H1 (cell line): ENCODE results near the gene ASPDH. TPM values are rescaled to one million over a fixed set of nuclear protein-coding genes. Genes with fewer than 3 reads are reported as not detected.

Source experiments
- CTCF ChIA-PET: fragments of 300-600 bp; sonication (Branson Sonifier 250); formaldehyde crosslinking; loops from one replicate; lab custom pipeline; 2021; ENCODE audit not compliant: partially characterized antibody; lab: Charles Lee
- POLR2A ChIA-PET: fragments of 300-600 bp; sonication (Branson Sonifier 250); formaldehyde crosslinking; loops from one replicate; lab custom pipeline; 2021; ENCODE audit warnings: inconsistent platforms; ENCODE audit not compliant: partially characterized antibody; lab: Charles Lee
- DNase-seq, 2 experiments: peaks; one replicate each; pipeline versions ENCODE4 v3.0.0 to v3.0.0-alpha.2; 2010 to 2022; ENCODE audit warnings: low spot score in 2 of 2, low read depth in 1 of 2, mixed read lengths in 1 of 2
- FAIRE-seq: peaks from 2 replicates; lab custom pipeline; 2011; peaks lifted over from hg19 to GRCh38; lab: Jason Lieb, UNC
- H2AFZ ChIP-seq: 2 replicates; pipeline ENCODE4 v1.8.1; 2012; ENCODE audit warnings: low read length, inconsistent platforms
- H2AK5ac ChIP-seq: 2 replicates; pipeline ENCODE4 v1.6.1; 2013; ENCODE audit warnings: low read depth, low read length
- H2BK120ac ChIP-seq: replicated peaks from 2 replicates; pipeline ENCODE3; 2013; ENCODE audit warnings: low read depth, low read length, inconsistent platforms
- H2BK12ac ChIP-seq: 2 replicates; pipeline ENCODE4 v1.6.1; 2013; ENCODE audit warnings: low read depth, low read length
- H2BK15ac ChIP-seq: 2 replicates; pipeline ENCODE4 v1.6.1; 2013; ENCODE audit warnings: low read length
- H2BK20ac ChIP-seq: 2 replicates; pipeline ENCODE4 v1.6.1; 2013; ENCODE audit warnings: low read length
- H2BK5ac ChIP-seq: 2 replicates; pipeline ENCODE4 v1.6.1; 2013; ENCODE audit warnings: low read depth, low read length
- H3K14ac ChIP-seq: 2 replicates; pipeline ENCODE4 v1.6.1; 2013; ENCODE audit warnings: inconsistent platforms; ENCODE audit not compliant: insufficient read length
- H3K18ac ChIP-seq: 2 replicates; pipeline ENCODE4 v1.6.1; 2013; ENCODE audit warnings: low read length; ENCODE audit errors: extremely low read depth
- H3K23ac ChIP-seq: 2 replicates; pipeline ENCODE4 v1.6.1; 2013; ENCODE audit warnings: inconsistent platforms; ENCODE audit not compliant: insufficient read length
- H3K23me2 ChIP-seq: 2 replicates; pipeline ENCODE4 v1.6.1; 2013; ENCODE audit warnings: low read depth, low read length
- H3K27ac ChIP-seq: 2 replicates; pipeline ENCODE4 v1.6.1; 2011; ENCODE audit warnings: low read depth, low read length, inconsistent platforms
- H3K27me3 ChIP-seq, 4 experiments: replicated peaks in 1 of 4; 1 replicate in 1 of 4; 2 replicates in 3 of 4; pipeline versions ENCODE4 v1.6.1 to v1.8.1; 2011 to 2013; ENCODE audit warnings: low read length in 3 of 4, mild to moderate bottlenecking in 3 of 4, inconsistent platforms in 2 of 4, mixed read lengths in 2 of 4, moderate library complexity in 1 of 4; ENCODE audit not compliant: control insufficient read depth in 3 of 4, insufficient read depth in 3 of 4; ENCODE audit errors: extremely low read depth in 1 of 4
- H3K36me3 ChIP-seq, 4 experiments: 2 replicates each; pipeline versions ENCODE4 v1.6.1 to v1.8.1; 2011 to 2013; ENCODE audit warnings: mild to moderate bottlenecking in 4 of 4, low read length in 3 of 4, moderate library complexity in 2 of 4, control low read depth in 1 of 4, inconsistent platforms in 1 of 4; ENCODE audit not compliant: insufficient read depth in 4 of 4, control insufficient read depth in 2 of 4
- H3K4ac ChIP-seq: replicated peaks from 2 replicates; pipeline ENCODE3; 2013; ENCODE audit warnings: low read length, low read depth, mixed read lengths, inconsistent platforms; ENCODE audit not compliant: insufficient read length
- H3K4me1 ChIP-seq, 4 experiments: replicated peaks in 1 of 4; 1 replicate in 1 of 4; 2 replicates in 3 of 4; pipeline versions ENCODE4 v1.6.1 to v1.8.1; 2011 to 2013; ENCODE audit warnings: low read length in 3 of 4, inconsistent platforms in 2 of 4, mixed read lengths in 1 of 4; ENCODE audit not compliant: insufficient read depth in 4 of 4, control insufficient read depth in 3 of 4
- H3K4me2 ChIP-seq, 2 experiments: 2 replicates each; pipeline versions ENCODE4 v1.6.1 to v1.8.1; 2011 to 2013; ENCODE audit warnings: low read depth in 2 of 2, low read length in 2 of 2, control low read depth in 1 of 2, inconsistent platforms in 1 of 2, mild to moderate bottlenecking in 1 of 2; ENCODE audit not compliant: insufficient read depth in 1 of 2
- H3K4me3 ChIP-seq, 4 experiments: fragments of 200-600, 300-600 bp in 1 of 4; sonication (generic), shearing (Covaris generic), sonication (Bioruptor Twin) in 1 of 4; 2 replicates each; pipeline versions ENCODE4 v1.5.1 to v1.8.1; 2011 to 2016; ENCODE audit warnings: low read length in 4 of 4, low read depth in 3 of 4, control low read depth in 2 of 4, inconsistent platforms in 2 of 4, mild to moderate bottlenecking in 2 of 4, mixed read lengths in 1 of 4, moderate library complexity in 1 of 4; ENCODE audit not compliant: insufficient read depth in 2 of 4; ENCODE audit errors: extremely low read depth in 1 of 4
- H3K56ac ChIP-seq: replicated peaks from 2 replicates; pipeline ENCODE3; 2013; ENCODE audit warnings: low read depth, mild to moderate bottlenecking, mixed read lengths, low read length, inconsistent platforms; ENCODE audit not compliant: insufficient read length
- H3K79me1 ChIP-seq: 2 replicates; pipeline ENCODE4 v1.6.1; 2013; ENCODE audit warnings: low read depth, low read length, control low read depth
- H3K79me2 ChIP-seq, 2 experiments: 2 replicates each; pipeline versions ENCODE4 v1.6.1 to v1.8.1; 2012 to 2013; ENCODE audit warnings: low read length in 2 of 2, mild to moderate bottlenecking in 2 of 2, inconsistent platforms in 1 of 2; ENCODE audit not compliant: insufficient read depth in 2 of 2, control insufficient read depth in 1 of 2
- H3K9ac ChIP-seq, 4 experiments: replicated peaks in 1 of 4; 1 replicate in 1 of 4; 2 replicates in 3 of 4; pipeline versions ENCODE4 v1.6.1 to v1.8.1; 2011 to 2013; ENCODE audit warnings: low read depth in 3 of 4, low read length in 3 of 4, control low read depth in 2 of 4, mild to moderate bottlenecking in 2 of 4, moderate library complexity in 2 of 4, inconsistent platforms in 1 of 4; ENCODE audit errors: extremely low read depth in 1 of 4
- H3K9me3 ChIP-seq, 2 experiments: 2 replicates each; pipeline versions ENCODE4 v1.6.1 to v1.8.1; 2012 to 2013; ENCODE audit warnings: mild to moderate bottlenecking in 2 of 2, moderate library complexity in 2 of 2, control low read depth in 1 of 2, inconsistent platforms in 1 of 2, low read depth in 1 of 2, low read length in 1 of 2, mixed read lengths in 1 of 2; ENCODE audit not compliant: insufficient read depth in 2 of 2
- H4K20me1 ChIP-seq, 2 experiments: replicated peaks in 1 of 2; 2 replicates each; pipeline versions ENCODE3 to v1.8.1; 2011 to 2013; ENCODE audit warnings: inconsistent platforms in 2 of 2, low read length in 2 of 2, mild to moderate bottlenecking in 1 of 2; ENCODE audit not compliant: insufficient read depth in 2 of 2, control insufficient read depth in 1 of 2
- H4K5ac ChIP-seq: 2 replicates; pipeline ENCODE4 v1.6.1; 2013; ENCODE audit warnings: low read length, low read depth, mixed read lengths, inconsistent platforms; ENCODE audit not compliant: insufficient read length
- H4K8ac ChIP-seq: 2 replicates; pipeline ENCODE4 v1.8.0; 2013; ENCODE audit warnings: mild to moderate bottlenecking, moderate library complexity, low read length, inconsistent platforms; ENCODE audit not compliant: insufficient read depth; ENCODE audit errors: extremely low read depth
- H4K91ac ChIP-seq: replicated peaks from 2 replicates; pipeline ENCODE3; 2013; ENCODE audit warnings: low read length, mixed read lengths, inconsistent platforms; ENCODE audit not compliant: insufficient read length
- JUN ChIP-seq: IDR thresholded peaks from 2 replicates; pipeline ENCODE4 v1.6.1; 2011; ENCODE audit warnings: low read depth, mild to moderate bottlenecking, improper control_type of control experiment, low read length
- WGBS, 2 experiments: shearing (Covaris generic) in 1 of 2; methylation state at CpG; one replicate each; pipeline versions ENCODE4 v1.1.6 to v1.1.7; 2013 to 2015; ENCODE audit warnings: low lambda C conversion rate in 2 of 2, mixed read lengths in 2 of 2, inconsistent platforms in 1 of 2, low coverage in 1 of 2, missing lambda C conversion rate in 1 of 2; ENCODE audit not compliant: insufficient replicate concordance in 2 of 2, insufficient coverage in 1 of 2, insufficient read length in 1 of 2; ENCODE audit errors: extremely low coverage in 1 of 2, missing lambda C conversion rate in 1 of 2; 5-methylcytosine and 5-hydroxymethylcytosine counted together
- polyA plus RNA-seq, 7 experiments: library from polyadenylated mRNA; depleted of rRNA in 3 of 7; stranded (reverse) in 5 of 7; unstranded in 2 of 7; fragments of >200 nt in 5 of 7; fragments of 200-250 nt in 2 of 7; gene quantifications; 1 replicate in 5 of 7; 2 replicates in 1 of 7; 4 replicates in 1 of 7; pipeline versions ENCODE4 v1.2.1 to v1.2.3, GENCODE V29; 2011 to 2013; ENCODE audit warnings: missing spikeins in 2 of 7, mixed read lengths in 2 of 7
- total RNA-seq: library from RNA; stranded (reverse); fragmentation: NEBNext Ultra II Directional; extraction: Animal tissue kit (Norgen Biotek cat#: 25700); gene quantifications from 2 replicates; pipeline ENCODE4 v1.2.1, GENCODE V29; 2021

The ASPDH gene
- total and polyA plus RNA-seq, 2 of the 8 experiments (the other 6 are each of a cell fraction or from before 2014, with no cell fraction given), result not detected

GRCh38 chr19:50535672-50536187 is 22.0 kb upstream of the ASPDH start:
- Histone ChIP-seq H3K9me3 (peaks cover 0 to 3% of the 10 kb centered on the region in 2 experiments; a peak in 1 of 4 replicates), H3K18ac (no peak overlapping the region), H2BK15ac (no peak overlapping the region), H3K4ac (no peak overlapping the region), H2BK20ac (no peak overlapping the region), H4K5ac (no peak overlapping the region), H3K9ac (no peak overlapping the region), H2AFZ (no peak overlapping the region), H3K79me2 (no peaks in the 10 kb centered on the region), H3K27me3 (no peaks in the 10 kb centered on the region), H4K91ac (no peak overlapping the region), H3K27ac (no peak overlapping the region), H2AK5ac (no peak overlapping the region), H2BK12ac (no peak overlapping the region), H3K23ac (no peak overlapping the region), H3K4me1 (peaks cover 0 to 5% (median 1%) of the 10 kb centered on the region in 4 experiments; a peak in 3 of 7 replicates), H3K14ac (no peak overlapping the region), H3K56ac (no peak overlapping the region), H4K20me1 (peaks cover 0 to 4% of the 10 kb centered on the region in 2 experiments), H2BK120ac (no peak overlapping the region), H3K79me1 (no peaks in the 10 kb centered on the region), H4K8ac (peak overlapping the region; percentile 3; the same call in 1 of the 2 replicates), H2BK5ac (no peak overlapping the region), H3K36me3 (0 out of 8 replicates have a peak, but pooled peaks cover 0 to 3% (median 0%) of the 10 kb centered on the region in 4 experiments), H3K4me2 (no peak overlapping the region), H3K4me3 (no peak overlapping the region), H3K23me2 (no peaks in the 10 kb centered on the region; the same call in 1 of the 2 replicates)
- ChIA-PET POLR2A (interaction anchor here (1.3 to 1.6 kb wide), 2 partner anchors 49 to 244 kb away, joined by 3 to 4 read pairs; no protein-coding TSS in a partner anchor), CTCF (interaction anchor here (0.6 to 17.1 kb wide), 18 partner anchors 11 to 1328 kb away, joined by 3 to 269 read pairs (median 10); partner anchors contain the start of genes ASPDH and JOSD2)
- DNase-seq (no peak), FAIRE-seq (no peak)
- 84% methylated on average over 7 of the region's 11 CpGs; no CpG with 5 or more reads in 1 of the 2 experiments for WGBS, 2 experiments
- TF ChIP-seq JUN, result no peak
